ENCODE data around the gene SEC24B.
"Not testable (repeated sequence)": the region's sequence is repeated elsewhere in the genome, so short reads cannot be mapped to it uniquely, and the experiment has no call there.

The SEC24B gene

DNA sequence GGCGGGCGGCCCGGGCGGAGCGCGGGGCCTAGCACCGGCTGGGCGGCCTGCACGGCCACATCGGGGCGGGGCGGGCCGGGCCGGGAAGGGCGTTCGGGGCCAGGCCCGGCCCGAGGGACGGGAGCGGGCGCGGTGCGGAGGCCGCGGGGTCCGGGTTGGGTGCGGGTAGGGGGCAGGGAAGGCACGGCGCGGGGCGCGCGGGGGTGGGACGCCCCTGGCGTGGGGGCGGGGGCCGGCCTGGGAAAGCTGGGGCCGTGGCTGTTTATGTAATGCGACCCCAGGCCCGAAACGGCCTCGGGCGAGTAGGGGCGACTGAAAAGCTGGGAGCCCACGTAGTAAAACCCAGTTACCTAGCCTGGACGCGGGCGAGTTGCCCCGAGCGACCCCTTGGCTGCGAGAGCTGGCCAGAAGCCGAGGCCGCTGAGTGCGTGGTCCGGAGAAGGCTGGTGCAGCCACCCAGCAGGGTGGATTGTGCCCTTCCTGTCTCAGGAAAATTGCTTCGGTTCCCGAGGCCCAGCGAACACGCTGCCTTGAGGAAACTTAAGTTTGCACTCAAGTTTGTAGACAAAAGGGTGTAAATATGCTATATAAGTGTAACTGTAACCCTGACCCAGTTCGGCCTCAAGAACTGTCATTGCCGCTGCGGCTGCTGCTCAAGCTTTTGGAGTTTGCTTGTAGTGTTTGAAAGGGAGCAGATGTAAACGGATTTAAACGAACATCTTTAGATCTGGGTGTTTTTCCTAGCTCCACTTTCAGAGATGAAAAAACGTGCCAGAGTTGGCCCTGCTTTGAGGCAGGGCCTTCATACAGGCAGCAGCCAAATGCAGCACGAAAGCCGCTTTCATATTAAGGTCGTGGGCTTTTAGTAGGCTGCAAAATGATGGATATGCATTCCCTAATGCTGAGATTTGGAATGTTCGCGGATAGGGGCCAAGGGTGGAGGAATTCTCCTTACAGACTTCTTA is 674 bp downstream of the SEC24B start:
- no peak for DNase-seq

DNA sequence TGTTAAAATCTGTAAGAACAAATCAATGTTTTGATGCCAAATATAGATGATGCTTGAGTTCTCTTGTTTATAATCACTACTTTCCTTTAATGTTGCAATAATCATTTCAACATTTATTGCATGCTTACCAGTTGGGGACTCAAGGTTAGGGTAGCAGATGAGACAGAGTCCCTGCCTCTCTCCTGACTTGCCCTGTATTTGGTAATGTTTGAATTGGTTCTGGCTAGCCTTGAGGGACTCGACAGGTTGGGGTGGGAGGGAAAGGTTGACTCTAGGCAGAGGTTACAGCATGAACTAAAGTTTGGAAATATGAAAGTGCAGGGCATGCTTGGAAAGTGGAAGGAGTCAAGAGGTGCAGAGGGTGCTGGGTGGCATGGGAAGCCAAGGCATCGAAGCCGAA is 2.0 kb downstream of the SEC24B start:
- DNase-seq, result no peak

DNA sequence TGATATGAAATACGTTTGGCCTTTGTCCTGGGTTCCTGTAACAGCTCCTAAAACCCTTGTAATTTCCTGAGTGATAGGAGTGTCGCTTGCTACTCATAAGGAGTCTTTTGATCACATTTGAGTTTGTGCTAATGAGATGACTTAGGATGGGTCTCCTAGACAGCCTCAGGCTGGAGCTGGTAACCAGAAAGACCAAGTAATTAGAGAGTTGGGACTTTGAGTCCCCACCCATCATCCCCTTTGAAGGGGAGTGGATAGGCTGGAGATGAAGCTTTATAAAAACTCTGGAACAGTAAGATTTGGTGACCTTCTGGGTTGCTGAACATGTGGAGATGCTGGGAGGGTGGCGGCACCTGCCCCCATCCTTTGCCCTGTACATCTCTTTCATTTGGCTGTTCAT is 2.9 kb downstream of the SEC24B start:
- no peak for DNase-seq

DNA sequence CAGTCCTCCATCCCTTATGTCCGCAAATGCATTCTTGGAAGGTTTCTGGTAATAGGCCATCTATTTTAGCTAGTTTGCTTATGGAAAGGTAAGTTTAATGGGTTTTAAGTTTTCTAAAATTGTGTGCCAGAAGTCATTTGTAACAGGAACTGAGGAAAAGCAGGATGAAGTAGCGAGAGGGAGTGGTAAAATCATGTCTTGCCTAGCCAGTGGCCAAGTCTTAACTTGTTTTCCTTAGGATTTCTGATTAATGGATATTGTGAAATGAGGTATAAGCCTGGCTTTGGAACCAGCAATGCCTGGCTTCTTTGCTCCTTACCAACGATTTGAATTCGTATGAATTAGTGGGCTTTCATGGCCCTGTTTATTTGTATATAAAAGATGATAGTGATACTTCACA is 7.3 kb downstream of the SEC24B start:
- DNase-seq, result no peak

DNA sequence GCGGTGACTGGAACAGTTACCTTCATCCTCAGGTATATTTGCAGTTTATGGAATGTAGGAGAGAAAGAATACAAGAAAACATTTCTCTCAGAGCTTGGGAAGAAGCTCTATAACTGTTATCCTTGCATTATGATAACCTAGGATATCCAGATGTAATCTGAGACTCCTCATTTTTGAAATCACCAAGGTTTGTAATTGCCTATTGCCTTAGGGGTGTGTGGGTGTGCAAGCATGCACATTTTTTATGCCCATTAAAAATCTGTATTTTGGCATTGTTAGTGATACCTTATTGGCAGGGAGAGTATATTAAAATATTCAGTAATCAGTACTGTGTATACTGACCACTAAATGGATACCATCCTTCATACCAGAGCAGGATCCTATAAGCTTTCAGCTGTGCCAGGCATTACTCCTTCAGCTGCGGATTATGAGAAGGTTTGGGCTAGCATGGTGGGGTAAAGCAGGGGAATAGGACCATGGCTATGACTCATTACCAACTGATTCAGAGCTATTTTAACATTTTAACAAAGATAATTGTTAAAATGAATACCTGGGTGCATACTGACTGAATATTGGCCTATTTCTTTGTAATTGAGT is 8.3 kb downstream of the SEC24B start:
- no peak for DNase-seq

DNA sequence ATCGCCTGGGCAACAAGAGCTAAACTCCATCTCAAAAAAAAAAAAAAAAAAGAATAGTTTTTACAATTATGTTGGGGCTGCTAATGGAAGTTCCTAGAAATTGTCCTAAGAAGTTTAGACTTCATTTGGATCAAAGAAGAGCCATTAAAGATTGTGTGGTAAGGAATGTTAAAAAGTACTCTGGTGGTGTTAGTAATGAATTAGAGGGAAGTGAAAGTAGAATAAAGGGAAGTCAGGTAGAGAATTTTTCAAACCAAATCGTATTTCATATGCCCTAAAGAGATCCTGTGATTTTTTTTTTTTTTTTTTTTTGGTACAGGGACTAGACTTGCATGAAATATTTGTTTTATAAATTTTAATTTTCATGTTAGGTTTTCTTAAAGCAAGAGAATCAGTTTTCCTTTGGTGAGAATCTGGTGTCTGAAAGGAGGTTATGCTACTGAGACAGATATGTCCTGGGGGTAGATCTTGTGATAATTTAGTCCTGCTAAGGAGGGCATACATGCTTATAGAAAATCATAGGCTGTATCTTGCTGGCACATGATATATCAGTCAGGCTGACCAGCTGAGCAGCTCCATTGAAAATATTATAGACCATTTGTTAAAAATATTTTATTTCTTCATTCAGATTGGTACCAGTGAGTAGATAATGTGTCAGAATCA is 10.7 kb downstream of the SEC24B start:
- no peak for DNase-seq

DNA sequence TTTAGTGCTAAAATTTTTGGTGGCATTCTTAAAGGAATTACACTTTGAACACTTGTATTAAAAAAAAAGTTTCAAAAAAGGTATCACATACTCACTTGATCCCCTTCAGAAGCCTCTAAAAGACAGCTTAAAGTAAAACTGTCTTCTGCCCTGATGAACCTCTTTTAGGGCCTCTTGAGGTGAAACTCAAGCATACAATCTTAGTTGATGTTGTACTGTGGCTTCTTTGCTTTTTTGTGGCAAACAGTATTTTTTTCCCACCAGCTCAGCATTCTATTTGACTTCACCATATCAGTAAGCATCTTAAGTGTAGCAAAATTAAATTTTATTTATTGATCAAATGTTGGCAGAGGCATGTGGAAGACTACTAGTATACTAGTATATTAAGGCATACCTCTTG is 13.7 kb downstream of the SEC24B start:
- DNase-seq, result no peak

DNA sequence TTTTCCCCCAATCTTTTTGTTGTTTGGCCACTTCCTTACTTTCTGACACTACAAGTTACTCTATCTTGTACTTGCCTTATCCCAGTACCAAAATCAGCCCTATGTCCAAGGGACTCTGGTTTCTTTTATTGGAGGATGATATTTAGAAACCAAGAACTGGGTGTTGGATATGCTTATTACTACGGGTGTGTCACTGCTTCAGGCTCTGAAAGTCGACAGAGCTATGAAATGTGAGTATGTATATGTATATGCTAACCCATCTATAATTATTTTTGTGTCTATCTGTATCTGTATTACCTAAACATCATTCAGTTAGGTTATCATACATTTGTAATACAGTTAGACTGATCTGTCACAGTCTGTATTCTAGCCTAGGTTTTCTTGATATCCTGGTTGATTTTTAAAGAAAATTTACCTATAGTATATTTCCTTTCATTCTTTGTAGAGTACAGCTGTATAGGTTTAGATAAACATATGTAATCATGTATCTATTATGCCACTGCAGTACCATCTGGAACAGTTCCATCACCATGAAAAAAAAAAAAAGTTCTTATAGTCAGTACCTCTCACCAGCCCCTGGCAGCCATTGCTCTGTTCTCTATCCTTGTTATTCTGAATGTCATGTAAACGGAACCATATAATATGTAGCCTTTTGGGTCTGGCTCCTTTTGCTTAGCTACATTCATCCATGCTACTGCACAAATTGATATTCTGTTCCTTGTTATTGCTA is 18.1 kb downstream of the SEC24B start:
- no peak for DNase-seq

DNA sequence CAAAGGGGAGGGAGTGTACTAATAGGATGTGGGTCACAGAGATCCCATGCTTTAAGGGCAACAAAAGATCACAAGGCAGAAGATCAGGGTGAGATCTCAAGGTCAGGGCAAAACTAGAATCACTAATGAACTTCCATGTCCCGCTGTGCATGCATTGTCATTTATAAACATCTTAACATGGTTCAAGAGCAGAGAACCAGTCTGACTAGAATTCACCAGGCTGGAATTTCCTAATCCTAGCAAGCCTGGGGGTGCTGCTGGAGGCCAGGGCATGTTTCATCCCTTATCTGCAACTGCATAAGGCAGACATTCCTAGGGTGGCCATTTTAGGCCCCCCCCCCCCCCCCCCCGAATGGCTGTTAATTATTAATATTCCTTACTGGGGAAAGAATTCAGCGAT is 19.5 kb downstream of the SEC24B start:
- not testable (repeated sequence) for DNase-seq

DNA sequence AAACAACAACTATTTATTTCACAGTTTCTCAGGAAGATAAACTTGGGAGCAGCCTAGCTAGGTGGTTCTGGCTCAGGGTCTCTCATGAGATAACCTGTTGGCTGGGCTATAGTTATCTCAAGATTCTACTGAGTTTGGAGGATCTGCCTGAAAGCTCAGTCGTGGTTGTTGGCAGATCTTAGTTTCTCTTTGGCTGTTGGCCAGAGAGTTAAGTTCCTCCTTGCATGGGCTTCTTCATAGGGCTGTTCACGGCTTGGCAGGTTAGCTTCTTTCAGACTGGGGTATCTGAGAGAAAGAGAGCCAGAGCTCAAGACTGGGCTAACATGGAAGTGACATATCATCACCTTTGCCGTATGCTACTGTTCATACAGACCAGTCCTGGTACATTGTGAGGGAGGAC is 28.7 kb downstream of the SEC24B start:
- no peak for DNase-seq

DNA sequence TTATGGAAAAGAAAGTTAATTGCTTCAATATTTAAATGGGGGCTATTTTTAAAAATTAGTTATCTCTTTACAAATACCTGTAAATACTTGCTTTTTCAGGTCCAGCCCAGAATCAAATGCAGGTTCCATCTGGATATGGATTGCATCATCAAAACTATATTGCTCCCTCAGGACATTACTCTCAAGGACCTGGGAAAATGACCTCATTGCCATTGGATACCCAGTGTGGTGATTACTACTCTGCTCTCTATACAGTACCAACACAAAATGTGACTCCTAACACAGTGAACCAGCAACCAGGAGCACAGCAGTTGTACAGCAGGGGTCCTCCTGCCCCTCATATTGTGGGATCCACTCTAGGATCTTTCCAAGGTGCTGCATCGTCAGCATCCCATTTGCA is 29.2 kb downstream of the SEC24B start:
- no peak for DNase-seq

DNA sequence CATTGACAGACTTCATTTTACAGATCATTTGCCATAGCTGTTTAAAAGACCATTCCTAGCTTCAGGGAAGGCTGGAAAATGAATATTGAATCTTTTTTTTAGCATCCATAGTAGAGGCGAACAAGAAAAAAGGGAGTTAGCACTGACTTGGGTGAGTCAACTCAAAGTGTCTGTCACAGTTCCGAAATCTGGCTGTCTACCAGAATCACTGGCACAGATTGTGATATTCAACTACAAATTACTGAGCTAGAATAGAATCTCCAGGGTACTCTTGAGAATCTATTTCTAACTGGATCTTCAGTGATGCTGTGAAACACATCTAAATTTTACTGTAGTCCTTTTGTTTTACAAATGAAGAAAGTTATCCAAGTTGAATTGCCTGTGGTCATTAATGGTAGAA is 31.5 kb downstream of the SEC24B start:
- DNase-seq, result no peak

DNA sequence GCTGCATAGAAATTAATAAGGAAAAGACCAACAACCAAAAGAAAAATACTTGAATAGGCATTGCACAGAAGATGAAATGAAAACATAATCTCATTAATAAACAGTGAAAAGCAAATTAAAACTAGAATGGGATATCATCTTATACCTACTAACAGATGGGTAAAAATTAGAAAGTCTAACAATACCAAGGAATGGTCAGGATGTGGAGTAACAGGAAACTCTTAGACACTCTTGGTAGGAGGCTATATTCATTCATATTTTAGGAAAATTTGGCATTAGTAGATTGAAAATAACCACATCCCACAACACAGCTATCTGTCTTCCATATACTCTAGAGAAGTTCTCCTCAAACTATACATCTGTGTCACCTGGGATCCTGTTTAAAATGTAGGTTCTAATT is 36.3 kb downstream of the SEC24B start:
- no peak for DNase-seq

DNA sequence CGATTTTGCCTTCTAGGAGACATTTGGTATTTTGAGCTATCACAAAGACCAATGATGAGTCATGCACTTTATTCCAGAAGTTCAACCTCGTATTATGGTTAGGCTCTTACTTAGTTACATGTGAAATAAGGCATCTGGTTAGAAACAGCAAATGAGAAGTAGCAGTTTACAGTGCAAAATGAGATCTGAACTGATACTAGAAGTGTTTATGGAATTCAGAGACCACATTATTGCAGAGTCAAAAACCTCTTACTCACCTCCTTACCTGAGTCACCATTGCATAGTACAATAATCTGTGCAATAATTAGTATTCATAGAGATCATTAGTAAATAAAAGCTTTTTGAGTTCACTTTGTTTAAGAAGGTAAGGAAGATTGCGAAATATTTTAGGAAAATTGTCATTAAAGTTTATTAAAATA is 38.7 kb downstream of the SEC24B start:
- no peak for DNase-seq

DNA sequence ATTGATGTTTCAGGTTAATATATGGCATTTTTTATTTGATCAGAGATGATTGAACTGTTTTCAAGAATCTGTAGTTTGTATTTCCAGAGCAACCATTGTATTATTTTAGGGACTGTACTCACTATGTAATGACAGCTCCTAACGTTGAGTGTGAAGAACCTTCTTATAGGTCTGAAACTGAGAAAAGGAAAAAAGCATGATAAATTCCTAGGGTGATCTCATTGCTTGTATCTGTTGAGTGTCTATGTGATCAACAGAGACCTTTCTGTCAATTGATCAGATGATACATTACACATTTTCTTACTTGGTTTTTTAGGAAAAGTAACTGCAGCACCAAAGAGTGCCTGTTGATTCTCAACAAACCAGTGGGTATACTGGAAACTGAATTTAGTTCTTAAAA is 40.2 kb downstream of the SEC24B start:
- DNase-seq, result no peak

DNA sequence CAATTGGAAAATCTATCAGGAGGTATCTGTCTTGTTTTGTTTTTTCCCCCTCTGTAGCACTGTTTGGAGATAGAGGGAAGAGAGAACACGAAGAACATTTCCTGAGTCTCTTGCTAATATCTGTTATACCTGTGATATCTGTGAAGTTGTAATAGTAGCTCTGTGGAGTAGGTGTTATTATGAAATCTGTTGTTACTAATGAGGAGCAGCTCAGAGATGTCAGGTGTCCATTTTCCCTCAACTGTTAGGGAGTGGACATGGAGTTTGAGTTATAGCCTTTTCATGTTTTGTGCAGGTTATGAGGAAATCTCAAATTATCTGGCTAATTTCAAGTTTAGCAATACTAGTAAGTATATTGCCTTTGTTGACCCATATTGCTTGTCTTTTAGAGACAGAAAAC is 52.4 kb downstream of the SEC24B start:
- DNase-seq, result no peak

DNA sequence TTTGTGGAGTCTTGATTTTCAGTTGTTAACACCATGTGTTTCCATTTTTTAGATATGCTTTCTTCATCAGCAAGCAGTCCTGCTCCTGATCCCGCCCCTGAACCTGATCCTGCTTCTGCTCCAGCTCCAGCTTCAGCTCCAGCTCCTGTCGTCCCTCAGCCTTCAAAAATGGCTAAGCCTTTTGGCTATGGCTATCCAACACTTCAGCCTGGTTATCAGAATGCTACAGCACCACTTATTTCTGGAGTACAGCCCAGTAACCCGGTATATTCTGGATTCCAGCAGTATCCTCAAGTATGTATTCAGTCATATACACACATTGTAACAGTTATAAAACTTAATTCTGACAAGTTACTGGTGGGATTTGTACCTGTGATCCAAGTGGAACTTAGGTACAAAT is 60.9 kb downstream of the SEC24B start:
- DNase-seq, result no peak

DNA sequence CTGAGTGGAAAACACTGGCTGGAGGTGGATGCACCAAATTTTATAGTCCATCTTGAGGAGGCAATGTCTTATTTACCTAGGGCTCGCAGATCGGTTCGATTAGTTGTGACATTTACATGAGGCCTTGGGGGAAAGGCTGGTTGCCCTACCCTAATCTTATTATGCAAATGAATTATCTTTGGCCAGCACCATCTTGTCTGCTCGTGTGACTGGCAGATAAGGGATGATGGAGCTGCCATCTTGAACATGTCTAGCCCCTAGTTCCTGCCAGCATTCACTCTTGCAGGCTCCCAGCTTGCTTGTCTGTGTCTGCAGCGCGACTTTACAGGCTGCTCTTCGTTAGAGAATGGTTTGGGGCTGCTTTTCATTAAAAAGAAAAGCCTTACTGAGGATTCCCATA is 61.9 kb downstream of the SEC24B start:
- DNase-seq, result no peak

DNA sequence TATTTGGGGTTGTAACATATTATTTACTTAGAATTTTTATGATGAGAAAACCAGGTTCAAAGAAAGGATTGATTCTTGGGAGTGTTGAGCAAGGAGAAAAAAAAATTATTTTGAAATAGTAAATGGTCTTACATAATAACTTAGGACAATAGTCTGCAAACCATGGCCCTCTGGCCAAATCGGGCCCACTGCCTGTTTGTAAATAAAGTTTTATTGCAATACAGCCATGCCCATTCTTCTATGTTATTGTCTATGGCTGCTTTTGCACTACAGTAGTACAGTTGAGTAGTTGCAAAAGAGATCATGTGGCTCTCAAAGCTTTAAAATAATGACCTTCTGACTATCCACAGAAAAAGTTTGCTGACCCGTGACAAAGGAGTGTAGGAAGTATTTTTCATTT is 63.3 kb downstream of the SEC24B start:
- DNase-seq, result no peak

DNA sequence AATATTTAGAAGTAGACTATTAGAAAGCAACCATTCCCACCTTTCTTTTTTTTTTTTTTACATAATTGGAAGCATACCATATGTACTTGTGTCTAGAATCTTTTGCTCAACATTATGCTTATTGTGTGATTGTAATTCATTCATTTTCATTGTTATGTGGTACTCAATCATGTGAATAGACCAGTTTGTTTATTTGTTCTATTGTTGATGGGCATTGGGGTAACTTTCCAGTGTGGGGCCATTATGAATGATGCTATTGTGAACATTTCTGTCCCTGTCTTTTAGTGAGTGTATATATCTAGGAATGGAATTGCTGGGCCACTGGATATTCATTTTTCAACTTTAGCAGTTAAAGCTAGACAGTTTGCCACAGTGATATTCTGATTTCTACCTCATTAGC is 63.9 kb downstream of the SEC24B start:
- DNase-seq, result no peak

DNA sequence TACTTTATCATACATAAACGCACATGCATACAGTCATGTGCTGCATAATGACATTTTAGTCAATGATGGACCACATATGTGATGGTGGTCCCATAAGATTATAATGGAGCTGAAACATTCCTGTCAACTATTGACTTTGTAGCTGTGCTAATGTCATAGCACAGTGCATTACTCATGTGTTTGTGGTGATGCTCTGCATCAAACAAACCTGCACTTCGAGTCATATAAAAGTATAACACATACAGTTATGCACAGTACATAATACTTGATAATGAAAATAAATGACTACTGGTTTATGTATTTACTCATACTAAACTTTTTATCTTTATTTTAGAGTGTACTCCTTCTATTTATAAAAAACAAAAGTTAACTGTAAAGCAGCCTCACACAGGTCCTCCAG is 65.9 kb downstream of the SEC24B start:
- no peak for DNase-seq

DNA sequence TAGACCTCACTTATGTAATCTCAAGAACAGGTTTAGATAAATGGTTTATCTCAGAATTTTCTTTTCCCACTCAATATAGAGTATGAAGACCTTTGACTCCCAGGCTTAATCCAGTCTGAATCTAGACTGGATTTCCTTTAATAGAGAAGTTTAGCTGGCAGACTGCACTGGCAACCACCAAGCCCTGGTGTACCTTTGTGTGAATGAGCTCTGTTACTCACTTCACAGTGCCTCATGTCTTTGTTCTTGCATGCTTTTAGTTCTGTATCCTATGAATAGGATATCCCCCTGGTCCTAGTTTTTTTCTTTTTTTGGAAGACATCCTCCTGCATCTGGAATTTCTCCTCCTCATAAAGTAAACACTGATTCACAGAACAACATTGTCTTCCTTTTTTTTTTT is 73.3 kb downstream of the SEC24B start:
- no peak for DNase-seq

DNA sequence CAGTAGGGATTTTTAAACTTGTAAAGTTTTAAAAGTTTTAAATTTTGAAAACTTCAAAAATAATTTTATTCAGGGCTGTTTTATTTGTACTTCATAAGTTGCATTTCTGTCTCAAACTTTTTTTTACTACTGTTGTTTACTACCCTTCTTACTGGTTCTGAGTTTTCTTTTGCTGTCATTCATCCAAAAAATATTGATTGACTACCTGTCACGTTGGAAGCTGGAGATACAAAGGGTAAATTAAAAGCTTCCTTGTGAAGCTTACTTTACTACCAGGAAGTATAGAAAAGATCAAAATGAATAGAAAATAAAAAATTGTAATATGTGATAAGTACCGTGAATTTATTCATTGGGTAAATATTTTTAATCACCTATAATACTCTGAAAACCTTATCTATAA is 77.1 kb downstream of the SEC24B start:
- DNase-seq, result no peak
